ENCODE data around the gene GLIPR2. TPM values are rescaled to one million over a fixed set of nuclear protein-coding genes. Genes with fewer than 3 reads are reported as not detected.

GLIPR2 gene
- total RNA-seq, 1 donor from 2014 or later = 7.3 TPM

DNA sequence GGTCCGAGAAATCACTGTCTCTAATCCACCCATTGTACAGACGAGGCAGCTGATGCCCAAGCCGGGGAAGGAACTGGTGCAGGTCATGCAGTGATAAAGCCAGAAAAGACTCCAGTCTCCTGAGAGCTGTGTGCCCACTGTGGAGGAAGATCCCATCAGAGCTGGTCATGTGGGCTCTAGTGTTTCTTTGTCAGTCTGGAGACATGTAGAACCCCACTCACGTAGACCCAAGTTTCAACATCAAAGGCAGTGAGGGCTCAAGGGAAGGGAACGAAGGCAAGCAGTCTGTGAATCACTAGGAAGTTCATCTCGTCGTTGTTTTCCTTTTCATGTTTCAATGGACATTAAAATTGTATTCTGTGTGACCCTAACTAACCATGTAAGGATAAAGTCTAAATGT is 14.6 kb upstream of the GLIPR2 start:
- Mint-ChIP-seq H3K36me3 (ENCODE audit: insufficient read depth) (peaks cover 16% of the 10 kb centered on the region), H3K27ac (no peak overlapping the region), H3K27me3 (no peaks in the 10 kb centered on the region), H3K4me3 (ENCODE audit: low read depth) (no peak overlapping the region), H3K4me1 (ENCODE audit: low read depth) (peaks cover 8% of the 10 kb centered on the region), H3K9me3 (ENCODE audit: low read depth) (no peaks in the 10 kb centered on the region)
- DNase-seq (ENCODE audit: low spot score, unreplicated experiment) = no peak
- TF ChIP-seq, protein P1, sequence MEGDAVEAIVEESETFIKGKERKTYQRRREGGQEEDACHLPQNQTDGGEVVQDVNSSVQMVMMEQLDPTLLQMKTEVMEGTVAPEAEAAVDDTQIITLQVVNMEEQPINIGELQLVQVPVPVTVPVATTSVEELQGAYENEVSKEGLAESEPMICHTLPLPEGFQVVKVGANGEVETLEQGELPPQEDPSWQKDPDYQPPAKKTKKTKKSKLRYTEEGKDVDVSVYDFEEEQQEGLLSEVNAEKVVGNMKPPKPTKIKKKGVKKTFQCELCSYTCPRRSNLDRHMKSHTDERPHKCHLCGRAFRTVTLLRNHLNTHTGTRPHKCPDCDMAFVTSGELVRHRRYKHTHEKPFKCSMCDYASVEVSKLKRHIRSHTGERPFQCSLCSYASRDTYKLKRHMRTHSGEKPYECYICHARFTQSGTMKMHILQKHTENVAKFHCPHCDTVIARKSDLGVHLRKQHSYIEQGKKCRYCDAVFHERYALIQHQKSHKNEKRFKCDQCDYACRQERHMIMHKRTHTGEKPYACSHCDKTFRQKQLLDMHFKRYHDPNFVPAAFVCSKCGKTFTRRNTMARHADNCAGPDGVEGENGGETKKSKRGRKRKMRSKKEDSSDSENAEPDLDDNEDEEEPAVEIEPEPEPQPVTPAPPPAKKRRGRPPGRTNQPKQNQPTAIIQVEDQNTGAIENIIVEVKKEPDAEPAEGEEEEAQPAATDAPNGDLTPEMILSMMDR (IDR thresholded peaks at IDR 0.05; ENCODE audit: unreplicated experiment) = no peak

DNA sequence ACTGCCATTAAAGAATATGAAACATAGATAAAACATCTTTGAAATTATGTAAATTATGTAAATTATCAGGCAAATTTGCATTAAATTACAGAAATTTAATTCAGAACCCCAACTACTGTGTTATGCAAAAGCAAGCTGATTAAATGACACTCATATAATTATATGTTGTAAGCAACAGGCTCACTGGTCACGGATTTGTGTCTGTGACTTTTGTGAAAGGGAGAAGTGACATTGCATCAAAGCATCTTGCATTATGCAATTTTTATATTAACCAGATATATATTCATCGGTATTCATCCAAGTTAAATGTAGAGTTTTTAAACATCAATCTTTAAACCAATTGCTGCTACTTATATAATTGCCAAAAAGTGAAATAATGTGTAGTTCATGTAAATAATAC is 13.0 kb upstream of the GLIPR2 start:
- no peak overlapping the region for H3K4me3 Mint-ChIP-seq (ENCODE audit: low read depth)

DNA sequence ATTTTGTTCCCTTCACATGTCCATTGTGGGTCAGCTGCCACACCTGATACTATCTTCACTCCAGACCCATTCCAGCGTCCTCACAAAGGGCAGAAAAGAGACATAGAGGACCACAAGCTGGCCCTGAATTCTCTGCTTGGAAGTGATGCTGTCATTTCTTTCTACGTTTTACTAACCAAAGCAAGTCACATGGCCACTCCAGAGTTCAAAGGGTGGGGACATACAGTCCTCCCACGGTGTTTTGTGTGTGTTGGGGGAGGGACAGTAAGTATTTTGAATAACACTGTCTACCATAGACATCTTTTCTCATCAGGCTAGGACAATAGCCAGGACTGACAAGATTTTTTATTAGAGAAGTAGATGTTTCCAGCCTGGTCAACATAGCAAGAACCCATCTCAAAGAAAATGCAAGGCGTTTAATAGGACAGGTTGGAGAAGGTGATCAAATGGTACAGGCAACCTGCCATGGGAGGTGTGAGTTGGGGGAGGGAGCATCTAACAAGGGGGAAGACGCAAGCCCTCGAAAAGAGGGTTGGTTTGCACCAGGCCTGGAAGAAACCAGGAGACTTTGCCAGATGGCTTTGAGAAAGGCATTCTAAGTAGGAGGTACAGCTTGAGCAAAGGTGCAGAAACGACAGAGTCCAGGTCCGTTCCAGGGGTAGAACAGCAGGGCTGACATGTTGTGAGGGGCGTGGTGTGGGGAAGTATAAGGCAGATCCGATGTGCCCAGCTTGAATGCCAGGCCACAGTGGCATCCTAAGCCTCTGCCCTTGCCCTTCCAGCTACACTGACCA is 11.3 kb upstream of the GLIPR2 start:
- TF ChIP-seq, protein P1 (IDR thresholded peaks at IDR 0.05; ENCODE audit: unreplicated experiment) = no peak
- no peak for DNase-seq (ENCODE audit: low spot score, unreplicated experiment)
- Mint-ChIP-seq H3K27ac (no peak overlapping the region), H3K9me3 (ENCODE audit: low read depth) (no peaks in the 10 kb centered on the region), H3K4me1 (ENCODE audit: low read depth) (no peaks in the 10 kb centered on the region), H3K36me3 (ENCODE audit: insufficient read depth) (peaks cover 12% of the 10 kb centered on the region), H3K4me3 (ENCODE audit: low read depth) (no peak overlapping the region), H3K27me3 (peaks cover 9% of the 10 kb centered on the region)

More for the DNA sequence above, 13.0 kb upstream of the GLIPR2 start:
- DNase-seq (ENCODE audit: low spot score, unreplicated experiment) = no peak
- Mint-ChIP-seq H3K9me3 (ENCODE audit: low read depth) (no peaks in the 10 kb centered on the region), H3K36me3 (ENCODE audit: insufficient read depth) (peaks cover 12% of the 10 kb centered on the region), H3K27ac (no peak overlapping the region), H3K27me3 (peaks cover 9% of the 10 kb centered on the region), H3K4me1 (ENCODE audit: low read depth) (peaks cover 6% of the 10 kb centered on the region)
- TF ChIP-seq, protein P1 (IDR thresholded peaks at IDR 0.05; ENCODE audit: unreplicated experiment) = no peak

DNA sequence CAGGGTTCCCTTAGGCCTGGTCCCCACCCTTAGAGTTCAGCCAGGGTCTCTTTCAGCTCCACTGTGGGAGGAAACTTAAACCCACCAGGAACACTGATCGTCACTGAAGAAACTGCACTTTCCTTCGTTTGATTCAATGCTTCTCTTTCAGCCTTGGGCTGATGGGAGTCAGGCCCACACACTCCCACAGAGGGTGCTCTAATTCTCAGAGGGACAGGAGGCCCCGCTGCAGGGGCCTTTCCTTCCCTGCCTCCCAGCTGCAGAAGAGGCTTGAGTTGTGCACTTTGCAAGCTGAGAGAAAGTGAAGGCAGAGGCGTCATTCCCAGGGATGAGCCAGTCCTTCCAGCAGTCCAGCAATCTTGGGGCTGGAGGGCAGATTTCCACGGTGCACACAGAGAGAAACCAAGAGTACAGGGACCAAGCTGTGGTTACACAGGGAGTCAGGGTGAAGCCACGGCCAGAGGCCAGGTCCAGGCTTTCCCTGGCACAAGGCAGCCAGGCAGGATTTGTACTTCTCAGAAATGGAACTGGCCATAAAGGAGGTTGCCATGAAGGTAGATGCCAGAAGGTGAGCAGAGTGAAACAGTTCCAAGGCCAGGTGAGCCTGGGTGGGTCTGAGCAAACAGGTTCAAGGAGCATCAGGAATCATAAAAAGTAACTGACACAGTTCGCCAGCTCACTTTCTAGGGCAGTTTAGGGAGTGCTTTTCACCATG is 10.4 kb upstream of the GLIPR2 start:
- Mint-ChIP-seq H3K4me3 (ENCODE audit: low read depth) (no peak overlapping the region), H3K4me1 (ENCODE audit: low read depth) (no peaks in the 10 kb centered on the region), H3K9me3 (ENCODE audit: low read depth) (no peaks in the 10 kb centered on the region), H3K27ac (no peak overlapping the region), H3K27me3 (peaks cover 9% of the 10 kb centered on the region), H3K36me3 (ENCODE audit: insufficient read depth) (peaks cover 10% of the 10 kb centered on the region)
- no peak for DNase-seq (ENCODE audit: low spot score, unreplicated experiment)
- TF ChIP-seq, protein P1 (IDR thresholded peaks at IDR 0.05; ENCODE audit: unreplicated experiment) = no peak

DNA sequence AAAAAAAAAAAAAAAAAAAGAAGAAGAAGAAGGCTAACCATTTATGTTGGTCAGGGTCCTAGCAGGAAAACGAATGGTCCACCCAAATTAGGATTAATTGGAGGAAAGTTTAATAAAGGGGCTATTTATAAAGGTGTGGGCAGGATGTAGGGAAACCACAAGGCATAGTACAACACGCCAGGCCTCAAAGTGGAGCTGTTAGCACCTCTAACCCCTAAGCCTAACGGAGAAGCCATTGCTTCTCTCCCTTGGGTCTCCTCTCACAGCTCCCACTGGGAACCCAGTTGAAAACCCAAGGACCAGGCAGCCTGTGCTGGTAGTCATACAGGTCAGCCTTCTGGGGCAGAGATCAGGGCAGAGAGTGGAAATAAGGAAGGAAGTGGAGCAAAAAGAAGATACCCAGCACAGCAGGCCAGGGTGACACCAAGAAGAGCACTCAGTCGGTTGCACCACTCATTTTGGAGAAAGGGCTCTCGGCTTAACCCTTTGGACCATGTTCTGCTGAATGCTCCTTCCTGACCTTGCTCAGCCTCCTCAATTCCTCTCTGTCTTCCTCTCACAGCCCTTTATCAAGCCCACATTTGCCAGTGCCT is 8.8 kb upstream of the GLIPR2 start:
- Mint-ChIP-seq H3K36me3 (ENCODE audit: insufficient read depth) (peaks cover 2% of the 10 kb centered on the region), H3K9me3 (ENCODE audit: low read depth) (no peaks in the 10 kb centered on the region), H3K27ac (no peak overlapping the region), H3K4me3 (ENCODE audit: low read depth) (no peak overlapping the region), H3K4me1 (ENCODE audit: low read depth) (no peaks in the 10 kb centered on the region), H3K27me3 (peaks cover 14% of the 10 kb centered on the region)
- no peak for DNase-seq (ENCODE audit: low spot score, unreplicated experiment)
- TF ChIP-seq, protein P1 (IDR thresholded peaks at IDR 0.05; ENCODE audit: unreplicated experiment) = no peak

All from progenitor cell of endocrine pancreas (in vitro differentiated cells).